Stimulated activated naive CD8-positive, alpha-beta T cell treated with anti-CD3 and anti-CD28 coated beads, Interleukin-15, Interleukin-2, amounts not matched to agents 100 ng/mL and 50 ng/mL, for 24 hours (primary cell): ENCODE data around the gene CTH.
"Not testable (repeated sequence)": the region's sequence is repeated elsewhere in the genome, so short reads cannot be mapped to it uniquely, and the experiment has no call there.

Experiments
- H3K27ac Mint-ChIP-seq: one replicate; pipeline ENCODE4 v1.8.0; 2021; ENCODE audit warnings: mild to moderate bottlenecking, mixed read lengths
- H3K27me3 Mint-ChIP-seq: one replicate; pipeline ENCODE4 v1.8.0; 2021; ENCODE audit warnings: mixed read lengths
- H3K36me3 Mint-ChIP-seq: one replicate; pipeline ENCODE4 v1.8.0; 2021; ENCODE audit warnings: low read depth, mixed read lengths
- H3K4me1 Mint-ChIP-seq: one replicate; pipeline ENCODE4 v1.8.0; 2021; ENCODE audit warnings: low read depth, mixed read lengths
- H3K4me3 Mint-ChIP-seq: one replicate; pipeline ENCODE4 v1.8.0; 2021; ENCODE audit warnings: mild to moderate bottlenecking, mixed read lengths
- H3K9me3 Mint-ChIP-seq: one replicate; pipeline ENCODE4 v1.8.0; 2021; ENCODE audit warnings: mixed read lengths

CTH gene

DNA sequence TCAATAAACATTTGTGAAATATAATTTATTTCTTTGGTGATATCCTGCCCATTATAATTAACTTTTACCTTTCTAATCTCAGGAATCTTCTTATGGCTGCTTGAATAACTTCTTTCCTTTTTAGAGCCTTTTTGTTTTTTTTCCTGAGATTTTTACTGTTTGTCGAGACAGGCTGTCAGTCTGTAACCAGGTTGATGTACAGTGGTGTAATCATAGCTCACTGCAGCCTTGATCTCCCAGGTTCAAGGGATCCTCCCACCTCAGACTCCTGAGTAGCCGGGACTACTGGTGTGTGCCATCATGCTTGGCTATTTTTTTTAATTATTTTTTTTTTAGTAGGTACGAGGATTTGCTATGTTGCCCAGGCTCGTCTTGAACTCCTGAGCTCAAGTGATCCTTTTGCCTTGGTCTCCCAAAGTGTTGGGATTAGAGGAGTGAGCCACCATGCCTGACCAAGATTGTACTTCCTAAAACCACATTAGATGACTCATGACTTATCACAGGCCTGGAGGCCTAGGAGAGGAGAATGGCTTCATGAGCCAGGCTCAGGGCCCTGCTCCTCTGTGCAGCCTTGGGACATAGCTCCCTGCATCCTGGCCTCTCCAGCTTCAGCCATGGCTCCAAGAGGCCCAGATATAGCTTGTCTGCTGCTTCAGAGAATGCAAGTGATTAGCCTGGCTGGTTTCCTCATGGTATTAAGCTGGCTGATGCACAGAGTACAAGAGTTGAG is 48.6 kb downstream of the CTH start:
- no peak overlapping the region for H3K27ac Mint-ChIP-seq
- H3K4me3 Mint-ChIP-seq = no peak overlapping the region

DNA sequence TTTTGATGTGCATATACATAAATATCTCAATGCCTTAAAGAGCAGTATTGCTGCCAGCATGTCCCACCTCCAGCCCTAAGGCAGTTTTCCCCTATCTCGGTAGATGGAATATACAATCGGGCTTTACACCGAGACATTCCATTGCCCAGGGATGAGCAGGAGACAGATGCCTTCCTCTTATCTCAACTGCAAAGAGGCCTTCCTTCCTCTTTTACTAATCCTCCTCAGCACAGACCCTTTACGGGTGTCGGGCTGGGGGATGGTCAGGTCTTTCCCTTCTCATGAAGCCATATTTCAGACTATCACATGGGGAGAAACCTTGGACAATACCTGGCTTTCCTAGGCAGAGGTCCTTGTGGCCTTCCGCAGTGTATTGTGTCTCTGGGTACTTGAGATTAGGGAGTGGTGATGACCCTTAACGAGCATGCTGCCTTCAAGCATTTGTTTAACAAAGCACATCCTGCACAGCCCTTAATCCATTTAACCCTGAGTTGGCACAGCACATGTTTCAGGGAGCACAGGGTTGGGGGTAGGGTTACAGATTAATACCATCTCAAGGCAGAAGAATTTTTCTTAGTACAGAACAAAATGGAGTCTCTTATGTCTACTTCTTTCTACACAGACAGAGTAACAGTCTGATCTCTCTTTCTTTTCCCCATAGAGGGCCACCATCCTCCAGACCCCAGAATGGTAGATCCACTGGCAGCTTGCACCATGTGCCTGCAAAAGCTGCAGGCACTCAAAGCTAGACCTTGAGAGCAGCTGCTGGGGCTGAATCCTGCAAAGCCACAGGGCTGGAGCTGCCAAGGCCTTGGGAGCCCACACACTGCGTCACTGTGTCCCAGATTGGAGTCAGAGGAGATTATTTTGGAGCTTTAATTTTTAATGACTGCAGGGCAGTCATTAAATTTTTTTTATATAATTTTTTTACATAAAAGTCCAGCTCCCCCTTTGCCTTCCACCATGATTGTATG is 50.0 kb downstream of the CTH start:
- not testable (repeated sequence) for H3K27me3 Mint-ChIP-seq, H3K4me1 Mint-ChIP-seq, H3K4me3 Mint-ChIP-seq, H3K9me3 Mint-ChIP-seq, H3K36me3 Mint-ChIP-seq, H3K27ac Mint-ChIP-seq

More for the DNA sequence above, 48.6 kb downstream of the CTH start:
- Mint-ChIP-seq H3K36me3 (no peaks in the 10 kb centered on the region), H3K4me1 (no peaks in the 10 kb centered on the region), H3K9me3 (no peaks in the 10 kb centered on the region), H3K27me3 (peaks cover 2% of the 10 kb centered on the region)

DNA sequence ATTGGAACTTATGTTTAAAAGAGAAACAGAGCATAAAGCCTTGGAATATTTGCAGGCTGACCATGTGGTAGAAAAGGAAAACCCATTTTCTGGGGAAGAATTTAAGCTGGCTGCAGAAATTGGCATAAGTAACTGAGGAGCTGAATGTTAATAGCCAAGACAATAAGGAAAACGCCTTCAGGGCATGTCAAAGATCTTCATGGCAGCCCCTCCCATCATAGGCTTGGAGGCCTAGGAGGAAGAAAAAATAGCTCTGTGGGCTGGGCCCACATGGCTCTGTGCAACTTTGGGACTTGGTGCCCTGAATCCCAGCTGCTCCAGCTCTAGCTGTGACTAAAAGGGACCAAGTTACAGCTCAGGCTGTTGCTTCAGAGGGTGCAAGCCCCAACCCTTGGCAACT is 51.5 kb downstream of the CTH start:
- no peaks in the 10 kb centered on the region for H3K4me1 Mint-ChIP-seq
- peaks cover 11% of the 10 kb centered on the region for H3K27me3 Mint-ChIP-seq
- no peak overlapping the region for H3K27ac Mint-ChIP-seq
- H3K36me3 Mint-ChIP-seq = no peaks in the 10 kb centered on the region
- no peaks in the 10 kb centered on the region for H3K9me3 Mint-ChIP-seq
- no peak overlapping the region for H3K4me3 Mint-ChIP-seq

DNA sequence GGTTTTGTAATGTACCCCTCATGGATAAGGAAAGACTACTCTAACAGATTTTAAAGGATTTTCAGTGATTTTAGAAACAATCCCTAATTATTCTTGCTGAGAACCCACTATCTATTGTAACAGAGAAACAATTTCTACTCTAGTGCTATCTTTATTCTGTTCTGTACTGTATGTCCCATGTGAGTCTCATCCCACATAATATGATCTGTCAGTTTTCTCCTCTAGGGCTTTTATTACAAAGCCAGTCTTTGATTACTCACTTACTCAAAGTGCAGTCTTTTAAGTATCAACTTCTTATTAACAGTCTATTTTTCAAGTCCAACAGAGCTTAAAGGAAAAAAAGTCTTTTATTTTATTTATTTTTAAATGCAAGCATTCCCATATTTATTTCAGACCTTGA is 54.8 kb downstream of the CTH start:
- Mint-ChIP-seq H3K4me1 (no peaks in the 10 kb centered on the region), H3K4me3 (no peak overlapping the region), H3K36me3 (no peaks in the 10 kb centered on the region), H3K27me3 (peaks cover 14% of the 10 kb centered on the region), H3K27ac (no peak overlapping the region), H3K9me3 (no peaks in the 10 kb centered on the region)

DNA sequence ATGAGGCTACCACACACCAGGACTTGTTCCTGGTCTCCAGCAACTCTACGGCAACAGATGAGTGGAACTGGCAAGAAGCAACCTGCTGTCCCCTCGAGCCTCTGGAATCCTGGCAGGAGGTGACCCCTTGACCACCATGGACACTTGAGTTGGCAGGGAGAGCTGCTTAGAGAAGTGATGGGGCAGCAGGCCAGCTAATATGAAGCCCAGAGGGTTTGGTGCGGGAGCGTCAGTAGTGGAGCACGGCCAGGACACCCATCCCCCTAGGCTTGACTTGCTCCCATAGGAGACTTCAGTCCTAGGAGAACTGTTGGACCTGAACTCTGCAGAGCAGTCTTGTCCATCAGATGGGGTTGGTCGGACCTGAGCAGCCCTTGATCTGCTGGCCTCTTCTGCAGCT is 56.5 kb downstream of the CTH start:
- no peaks in the 10 kb centered on the region for H3K9me3 Mint-ChIP-seq
- H3K27me3 Mint-ChIP-seq = peaks cover 14% of the 10 kb centered on the region
- H3K4me1 Mint-ChIP-seq = no peaks in the 10 kb centered on the region
- H3K27ac Mint-ChIP-seq = no peak overlapping the region
- no peaks in the 10 kb centered on the region for H3K36me3 Mint-ChIP-seq
- no peak overlapping the region for H3K4me3 Mint-ChIP-seq

DNA sequence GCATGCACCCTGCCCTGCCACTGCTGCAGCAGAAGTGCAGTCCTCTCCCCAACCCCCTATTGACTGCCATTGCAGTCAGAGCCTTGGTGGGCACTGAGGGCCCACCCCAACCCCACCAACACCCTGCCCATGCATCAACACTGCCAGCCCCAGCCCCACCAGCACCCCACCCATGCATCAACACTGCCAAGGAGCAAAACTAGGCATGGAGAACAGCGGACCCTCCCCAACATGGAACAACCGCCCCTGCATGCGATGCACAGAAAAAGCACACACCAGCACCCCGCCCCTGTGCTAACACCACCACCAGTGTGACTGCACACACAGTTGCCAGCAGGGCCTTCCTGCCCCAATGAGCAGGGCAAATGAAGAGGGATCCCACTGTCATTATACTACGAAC is 57.1 kb downstream of the CTH start:
- H3K4me1 Mint-ChIP-seq = no peaks in the 10 kb centered on the region
- no peak overlapping the region for H3K27ac Mint-ChIP-seq
- no peaks in the 10 kb centered on the region for H3K36me3 Mint-ChIP-seq
- H3K27me3 Mint-ChIP-seq = peaks cover 14% of the 10 kb centered on the region
- no peaks in the 10 kb centered on the region for H3K9me3 Mint-ChIP-seq
- no peak overlapping the region for H3K4me3 Mint-ChIP-seq

DNA sequence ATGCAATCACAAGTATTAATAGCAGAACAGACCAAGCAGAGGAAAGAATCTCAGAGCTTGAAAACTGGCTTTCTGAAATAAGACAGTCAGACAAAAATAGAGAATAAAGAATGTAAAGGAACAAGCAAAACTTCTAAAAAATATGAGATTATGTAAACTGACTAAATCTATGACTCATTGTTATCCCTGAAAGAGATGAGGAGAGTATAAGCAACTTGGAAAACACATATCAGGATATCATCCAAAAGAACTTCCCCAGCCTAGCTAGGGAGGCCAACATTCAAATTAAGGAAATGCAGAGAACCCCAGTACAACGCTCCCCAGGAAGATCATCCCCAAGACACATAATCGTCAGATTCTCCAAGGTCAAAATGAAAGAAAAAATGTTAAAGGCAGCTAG is 58.1 kb downstream of the CTH start:
- H3K27ac Mint-ChIP-seq, H3K9me3 Mint-ChIP-seq, H3K36me3 Mint-ChIP-seq, H3K4me3 Mint-ChIP-seq, H3K4me1 Mint-ChIP-seq: not testable (repeated sequence)
- peaks cover 14% of the 10 kb centered on the region for H3K27me3 Mint-ChIP-seq

DNA sequence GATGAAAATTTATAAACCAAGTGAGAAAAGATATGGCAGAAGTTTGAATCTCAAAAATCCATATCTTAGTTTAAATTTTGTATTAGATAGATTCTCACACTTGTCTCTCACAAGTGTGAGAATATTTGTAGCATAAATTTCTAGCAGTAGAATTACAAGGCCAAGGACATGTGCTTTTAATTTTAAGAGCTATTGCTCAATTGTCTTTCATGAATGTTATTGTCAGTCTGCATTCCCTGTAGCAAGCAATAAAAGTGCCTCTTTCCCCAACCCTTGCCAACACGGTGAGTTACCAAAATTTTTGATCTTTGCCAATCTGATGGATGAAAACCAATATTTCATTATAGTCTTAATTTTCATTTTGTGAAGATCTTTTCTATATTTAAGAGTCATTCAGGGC is 64.0 kb downstream of the CTH start:
- Mint-ChIP-seq H3K9me3 (no peaks in the 10 kb centered on the region), H3K4me3 (no peak overlapping the region), H3K36me3 (no peaks in the 10 kb centered on the region), H3K27ac (no peak overlapping the region), H3K4me1 (no peaks in the 10 kb centered on the region), H3K27me3 (no peaks in the 10 kb centered on the region)

DNA sequence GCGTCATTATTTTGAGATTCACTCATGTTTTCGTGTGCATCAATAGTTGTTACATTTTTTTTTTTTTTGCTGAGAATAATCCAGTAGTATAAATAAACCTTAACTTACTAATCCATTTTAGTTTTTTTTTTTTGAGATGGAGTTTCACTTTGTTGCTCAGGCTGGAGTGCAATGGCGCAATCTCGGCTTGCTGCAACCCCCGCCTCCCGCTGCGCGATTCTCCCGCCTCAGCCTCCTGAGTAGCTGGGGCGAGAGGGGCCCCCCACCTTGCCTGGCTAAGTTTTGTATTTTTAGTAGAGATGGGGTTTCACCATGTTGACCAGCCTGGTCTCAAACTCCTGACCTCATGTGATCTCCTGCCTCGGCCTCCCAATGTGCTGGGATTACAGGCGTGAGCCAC is 66.0 kb downstream of the CTH start:
- Mint-ChIP-seq H3K9me3 (no peaks in the 10 kb centered on the region), H3K36me3 (no peaks in the 10 kb centered on the region), H3K27me3 (no peaks in the 10 kb centered on the region), H3K4me3 (no peak overlapping the region), H3K4me1 (no peaks in the 10 kb centered on the region), H3K27ac (no peak overlapping the region)

DNA sequence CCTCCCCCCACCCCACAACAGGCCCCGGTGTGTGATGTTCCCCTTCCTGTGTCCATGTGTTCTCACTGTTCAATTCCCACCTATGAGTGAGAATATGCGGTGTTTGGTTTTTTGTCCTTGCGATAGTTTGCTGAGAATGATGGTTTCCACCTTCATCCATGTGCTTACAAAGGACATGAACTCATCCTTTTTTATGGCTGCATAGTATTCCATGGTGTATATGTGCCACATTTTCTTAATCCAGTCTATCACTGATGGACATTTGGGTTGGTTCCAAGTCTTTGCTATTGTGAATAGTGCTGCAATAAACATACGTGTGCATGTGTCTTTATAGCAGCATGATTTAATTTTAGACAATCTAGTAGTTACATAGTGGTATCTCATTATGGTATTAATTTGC is 66.8 kb downstream of the CTH start:
- H3K4me1 Mint-ChIP-seq, H3K36me3 Mint-ChIP-seq, H3K27ac Mint-ChIP-seq, H3K27me3 Mint-ChIP-seq, H3K4me3 Mint-ChIP-seq, H3K9me3 Mint-ChIP-seq: not testable (repeated sequence)

DNA sequence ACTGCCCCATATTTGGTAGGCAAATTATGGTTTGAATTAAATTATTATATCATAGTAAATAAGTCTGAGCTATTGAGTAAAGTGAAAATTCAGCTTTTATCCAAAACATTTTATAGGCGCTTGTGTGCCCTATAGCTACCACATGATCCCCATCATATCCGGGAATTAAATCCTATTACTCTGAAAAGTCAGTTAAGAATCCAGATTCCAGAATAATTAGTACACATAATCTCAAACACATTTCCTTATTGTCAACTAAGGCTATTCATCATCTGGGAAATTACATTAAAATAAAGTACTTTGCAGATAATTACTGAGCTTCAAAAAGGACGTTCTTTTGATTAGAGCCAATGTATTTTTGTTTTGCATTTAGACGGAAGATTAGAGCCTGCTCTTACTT is 72.3 kb downstream of the CTH start:
- Mint-ChIP-seq H3K4me3 (no peak overlapping the region), H3K27ac (no peak overlapping the region), H3K4me1 (no peaks in the 10 kb centered on the region), H3K27me3 (peaks cover 3% of the 10 kb centered on the region), H3K36me3 (no peaks in the 10 kb centered on the region), H3K9me3 (no peaks in the 10 kb centered on the region)

DNA sequence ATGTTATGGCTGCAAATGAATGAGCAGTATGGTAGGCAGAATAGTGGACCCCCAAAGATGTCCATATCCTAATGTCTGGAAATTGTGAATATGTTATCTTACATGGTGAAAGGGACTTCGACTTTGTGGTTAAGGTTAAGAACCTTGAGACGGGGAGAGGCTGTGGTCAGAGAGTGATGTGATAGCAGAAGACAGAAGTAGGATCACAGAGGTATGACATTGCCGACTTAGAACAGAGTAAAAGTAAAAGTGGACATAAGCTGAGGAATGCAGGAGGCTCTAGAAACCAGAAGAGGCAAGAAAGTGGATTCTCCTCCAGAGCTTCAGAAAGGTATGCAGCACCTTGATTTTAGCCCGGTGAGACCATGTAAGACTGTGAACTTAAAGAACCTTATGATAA is 74.6 kb downstream of the CTH start:
- Mint-ChIP-seq H3K9me3 (no peaks in the 10 kb centered on the region), H3K36me3 (no peaks in the 10 kb centered on the region), H3K4me3 (no peak overlapping the region), H3K4me1 (no peaks in the 10 kb centered on the region), H3K27ac (no peak overlapping the region), H3K27me3 (peaks cover 3% of the 10 kb centered on the region)

DNA sequence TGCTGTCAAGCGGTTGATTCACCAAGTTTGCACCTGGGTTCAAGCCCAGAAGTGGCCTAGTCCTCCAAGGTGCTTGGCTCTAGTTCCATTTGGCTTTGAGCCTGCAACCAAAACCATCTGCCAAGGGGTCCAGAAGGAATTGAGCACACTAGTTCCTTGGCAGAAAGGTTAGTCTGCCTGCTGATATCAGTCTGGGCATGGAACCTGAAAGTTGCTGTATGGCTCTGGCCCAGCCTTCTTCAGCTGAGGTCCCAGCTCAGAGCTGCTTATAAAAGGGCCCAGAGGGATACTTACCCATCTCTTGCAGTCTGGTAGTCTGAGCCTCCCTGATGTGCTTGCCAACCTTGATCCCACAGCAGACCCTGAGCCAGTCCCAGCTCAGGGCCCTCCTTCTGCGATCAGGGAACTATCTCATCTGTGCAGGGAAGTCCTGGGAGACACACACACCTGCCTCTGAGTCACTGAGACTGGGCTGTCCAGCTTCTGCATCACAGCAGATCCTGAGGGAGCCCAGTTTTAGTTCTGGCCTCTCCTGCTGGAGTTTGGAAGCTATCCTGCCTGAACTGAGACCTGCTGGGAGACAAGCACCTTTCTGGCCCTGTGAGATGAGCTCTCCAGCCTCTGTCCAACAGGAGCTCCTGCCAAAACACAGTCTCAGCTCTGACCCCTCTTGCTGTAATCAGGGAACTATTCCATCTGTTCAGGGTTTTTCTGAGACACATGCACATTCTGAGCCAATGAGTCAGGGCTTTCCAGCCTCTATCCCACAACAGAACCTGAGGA is 75.8 kb downstream of the CTH start:
- Mint-ChIP-seq H3K9me3 (no peaks in the 10 kb centered on the region), H3K27me3 (peaks cover 9% of the 10 kb centered on the region), H3K36me3 (no peaks in the 10 kb centered on the region), H3K4me3 (no peak overlapping the region), H3K4me1 (no peaks in the 10 kb centered on the region), H3K27ac (no peak overlapping the region)

DNA sequence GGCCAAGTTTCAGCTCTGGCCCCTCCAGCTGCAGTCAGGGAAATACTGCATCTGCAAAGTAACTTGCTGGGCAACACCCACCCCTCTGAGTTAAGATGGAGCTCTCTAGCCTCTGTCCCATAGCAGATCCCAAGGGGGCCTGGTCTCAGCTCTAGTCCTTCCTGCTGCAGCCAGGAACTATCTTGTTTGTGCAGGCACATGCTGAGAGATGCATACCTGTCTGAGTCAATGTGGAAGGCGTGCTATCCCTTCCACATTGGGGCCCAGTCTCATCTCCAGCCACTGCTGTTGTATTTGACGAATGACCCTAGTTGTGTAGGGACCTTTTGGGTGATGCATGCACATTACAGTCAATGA is 76.4 kb downstream of the CTH start:
- Mint-ChIP-seq H3K36me3 (no peaks in the 10 kb centered on the region), H3K4me1 (no peaks in the 10 kb centered on the region), H3K27me3 (peaks cover 7% of the 10 kb centered on the region), H3K27ac (no peak overlapping the region), H3K4me3 (no peak overlapping the region), H3K9me3 (no peaks in the 10 kb centered on the region)
